Stimulated activated CD8-positive, alpha-beta memory T cell treated with anti-CD3 and anti-CD28 coated beads, Interleukin-15, amount 100 ng/mL, for 24 hours (primary cell): ENCODE results near the gene GPR146.
"Not testable (repeated sequence)": the region's sequence is repeated elsewhere in the genome, so short reads cannot be mapped to it uniquely, and the experiment has no call there.

Experiments used
- DNase-seq: peaks from one replicate; pipeline ENCODE4 v3.0.0-alpha.2; 2020; ENCODE audit warnings: low read depth

GPR146 gene

DNA sequence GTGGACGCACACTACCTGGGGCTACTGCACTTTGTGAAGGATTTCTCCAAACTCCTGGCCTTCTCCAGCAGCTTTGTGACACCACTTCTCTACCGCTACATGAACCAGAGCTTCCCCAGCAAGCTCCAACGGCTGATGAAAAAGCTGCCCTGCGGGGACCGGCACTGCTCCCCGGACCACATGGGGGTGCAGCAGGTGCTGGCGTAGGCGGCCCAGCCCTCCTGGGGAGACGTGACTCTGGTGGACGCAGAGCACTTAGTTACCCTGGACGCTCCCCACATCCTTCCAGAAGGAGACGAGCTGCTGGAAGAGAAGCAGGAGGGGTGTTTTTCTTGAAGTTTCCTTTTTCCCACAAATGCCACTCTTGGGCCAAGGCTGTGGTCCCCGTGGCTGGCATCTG is 14.0 kb downstream of the GPR146 start:
- DNase-seq = no peak

- DNase-seq = no peak
Measured at GRCh38 chr7:1058821-1059199, 14.5 kb downstream of the GPR146 start.

GRCh38 chr7:1059200-1060091 is 15.1 kb downstream of the GPR146 start:
- no peak for DNase-seq

DNA sequence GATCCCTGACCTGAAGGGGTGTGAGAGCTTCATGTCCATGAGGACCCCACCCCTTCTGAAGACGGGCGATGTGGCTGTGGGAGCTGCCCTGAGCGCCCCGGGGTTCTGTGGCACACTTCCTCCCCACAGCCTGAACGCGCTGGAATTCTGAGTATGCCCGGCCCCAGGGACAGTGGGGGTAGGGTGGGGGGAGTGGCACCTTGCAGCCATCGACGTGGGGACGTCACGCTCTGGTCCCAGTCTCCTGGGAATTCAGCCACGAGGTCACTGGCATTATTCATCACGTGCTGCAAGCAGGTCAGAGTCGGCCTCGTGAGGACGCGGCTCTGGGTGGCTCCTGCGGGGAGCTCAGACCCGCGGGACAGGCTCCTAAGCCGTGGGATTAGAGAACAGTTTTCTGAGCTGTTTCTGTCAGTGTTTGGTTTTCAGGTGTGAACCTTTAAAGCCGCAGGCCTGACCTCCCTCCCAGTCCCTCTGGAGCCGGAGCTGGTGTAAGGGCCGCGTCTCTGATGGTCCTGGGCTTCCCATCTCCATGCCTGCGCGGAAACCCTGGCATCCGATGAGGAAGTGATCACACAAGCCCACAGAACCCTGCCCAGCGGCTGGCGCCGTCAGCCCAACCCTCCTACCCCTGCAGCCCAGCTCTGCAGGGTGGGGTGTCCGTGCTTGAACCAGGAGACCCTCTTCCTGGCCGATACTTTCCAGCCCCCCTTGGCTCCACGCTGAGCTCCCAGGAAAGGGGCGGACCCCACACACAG is 16.1 kb downstream of the GPR146 start:
- no peak for DNase-seq

- DNase-seq = no peak
Measured at GRCh38 chr7:1061180-1061579, 16.8 kb downstream of the GPR146 start.

- no peak for DNase-seq
Measured at GRCh38 chr7:1062296-1063294, 18.2 kb downstream of the GPR146 start.

GRCh38 chr7:1063361-1063760 is 19.0 kb downstream of the GPR146 start:
- no peak for DNase-seq

- DNase-seq = no peak
Measured at GRCh38 chr7:1064581-1064980, 20.2 kb downstream of the GPR146 start.

DNA sequence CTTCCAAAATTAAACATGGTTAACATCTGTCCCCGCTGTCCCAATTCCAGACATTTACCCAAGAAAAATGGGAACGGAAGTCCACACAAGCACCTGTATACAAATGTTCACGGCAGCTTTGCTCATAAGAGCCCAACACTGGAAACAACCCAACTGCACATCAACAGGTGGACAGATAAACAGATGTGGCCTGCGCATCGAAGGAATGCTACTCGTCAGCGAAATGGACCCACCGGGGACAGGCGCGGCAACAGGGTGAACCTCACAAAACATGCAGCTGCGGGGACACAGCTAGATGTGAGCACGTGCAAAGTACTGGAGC is 20.9 kb downstream of the GPR146 start:
- no peak for DNase-seq

GRCh38 chr7:1065585-1066241 is 21.4 kb downstream of the GPR146 start:
- DNase-seq = peak; percentile 46

DNA sequence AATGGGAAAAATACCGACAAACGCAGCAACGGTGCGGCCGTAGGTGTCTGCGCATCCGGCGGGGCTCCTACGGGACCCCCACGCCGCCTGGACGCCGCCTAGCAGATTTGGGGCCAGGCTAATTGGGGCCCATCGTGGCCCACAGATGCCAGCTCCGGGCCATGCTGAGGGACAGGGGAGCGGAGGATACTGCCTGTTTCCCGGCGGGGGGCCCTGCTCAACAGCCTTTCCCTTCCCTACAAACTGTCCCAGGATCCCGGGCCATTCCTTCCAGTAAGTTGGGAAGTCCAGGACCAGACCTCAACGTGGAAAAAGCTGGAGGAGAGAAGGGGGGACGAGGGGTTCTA is 21.9 kb downstream of the GPR146 start:
- no peak for DNase-seq

GRCh38 chr7:1068013-1068412 is 23.7 kb downstream of the GPR146 start:
- DNase-seq = no peak

- no peak for DNase-seq
Measured at GRCh38 chr7:1068619-1069018, 24.3 kb downstream of the GPR146 start.

DNA sequence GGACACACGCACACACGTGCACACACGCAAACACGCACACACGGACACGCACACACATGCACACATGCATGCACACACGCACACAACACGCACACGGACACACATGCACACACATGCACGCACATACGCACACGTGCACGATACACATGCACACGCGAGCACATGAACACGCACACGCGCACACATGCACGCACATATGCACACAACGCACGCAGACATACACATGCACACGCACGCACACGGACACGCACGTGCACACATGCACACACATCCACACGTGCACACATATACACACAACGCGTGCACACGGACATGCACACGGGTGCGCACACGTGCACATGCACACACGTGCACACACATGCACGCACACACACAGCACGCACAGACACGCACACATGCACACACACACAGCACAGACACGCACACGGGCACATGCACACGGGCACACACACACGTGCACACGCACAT is 26.2 kb downstream of the GPR146 start:
- no peak for DNase-seq

DNA sequence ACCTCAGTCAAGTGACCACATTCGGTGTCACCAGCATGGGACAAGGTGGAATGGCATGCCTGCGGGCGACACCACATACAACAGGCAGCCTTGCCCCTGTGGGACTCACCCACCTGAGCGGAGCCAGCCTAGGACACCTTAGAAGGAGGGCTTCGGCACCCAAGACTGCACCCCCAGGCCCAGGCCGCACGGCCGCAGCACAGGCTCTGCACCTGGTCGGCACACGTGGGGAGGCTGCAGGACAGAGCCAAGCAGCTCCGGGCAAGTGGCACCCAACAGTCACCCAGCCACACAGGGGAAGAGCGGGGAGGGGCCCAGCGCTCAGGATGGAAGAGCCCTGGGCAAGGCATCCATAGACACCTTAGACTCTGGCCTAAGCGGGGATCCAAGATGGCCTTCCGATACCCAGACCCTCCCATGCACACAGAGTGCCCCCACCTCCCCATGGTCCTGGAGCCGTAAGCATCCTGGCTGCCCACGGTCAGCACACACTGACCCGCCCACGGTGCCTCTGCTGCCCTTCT is 27.4 kb downstream of the GPR146 start:
- DNase-seq = no peak

GRCh38 chr7:1073142-1073977 is 29.0 kb downstream of the GPR146 start:
- no peak for DNase-seq

- not testable (repeated sequence) for DNase-seq
Measured at GRCh38 chr7:1074018-1074417, 29.7 kb downstream of the GPR146 start.

- no peak for DNase-seq
Measured at GRCh38 chr7:1074593-1075431, 30.5 kb downstream of the GPR146 start.
